GM18868 (cell line): ENCODE results near the gene IRX4.
"Not testable (repeated sequence)": the region's sequence is repeated elsewhere in the genome, so short reads cannot be mapped to it uniquely, and the experiment has no call there.

Experiments used
- ATAC-seq: cut with Tn5 transposase; IDR thresholded peaks from one replicate; pipeline ENCODE4 v1.9.1; 2021; ENCODE audit warnings: mild to moderate bottlenecking, moderate library complexity; ENCODE audit not compliant: unreplicated experiment

Gene IRX4

DNA sequence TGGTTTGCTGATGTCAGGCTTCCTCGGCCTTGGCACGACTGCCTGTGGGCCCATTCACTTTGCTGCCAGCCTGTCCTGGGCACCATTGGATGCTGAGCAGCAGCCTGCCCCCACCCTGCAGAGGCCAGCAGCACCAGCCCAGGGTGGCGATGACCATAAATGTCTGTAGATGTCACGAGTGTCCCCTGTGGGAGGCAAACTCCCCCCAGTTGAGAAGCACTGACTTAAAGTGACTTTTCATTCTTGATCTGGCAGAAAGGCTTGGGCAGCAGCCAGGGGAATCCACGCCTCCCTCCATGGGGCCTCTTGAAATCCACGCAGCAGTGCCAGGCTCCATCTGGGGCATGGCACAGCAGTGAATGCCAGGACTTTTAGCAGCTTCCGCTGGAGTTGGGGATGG, 21.8 kb downstream of the IRX4 start:
- ATAC-seq: no peak

- no peak for ATAC-seq
These were observed 22.6 kb downstream of the IRX4 start for GRCh38 chr5:1860021-1860610.

DNA sequence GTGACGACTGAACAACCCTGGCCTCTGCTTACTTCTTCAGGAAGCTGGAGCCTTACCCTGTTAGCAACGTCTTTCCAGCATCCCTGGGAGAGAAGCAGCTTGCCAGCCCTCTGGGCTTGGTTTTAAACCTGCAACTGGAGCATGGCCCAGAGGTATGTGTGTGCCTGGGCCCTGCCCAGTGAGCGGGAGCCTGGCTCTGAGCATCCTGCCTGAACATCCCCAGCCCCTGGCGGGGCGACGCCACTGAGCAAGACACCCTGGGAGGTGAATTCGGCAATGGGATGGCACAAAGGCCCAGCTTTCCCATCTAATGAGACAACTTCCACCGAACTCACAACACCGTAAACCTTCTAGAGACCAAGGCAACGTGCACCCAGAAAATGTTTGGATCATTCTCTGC, 23.6 kb downstream of the IRX4 start:
- no peak for ATAC-seq

GRCh38 chr5:1858436-1858835, 24.3 kb downstream of the IRX4 start:
- ATAC-seq: no peak

DNA sequence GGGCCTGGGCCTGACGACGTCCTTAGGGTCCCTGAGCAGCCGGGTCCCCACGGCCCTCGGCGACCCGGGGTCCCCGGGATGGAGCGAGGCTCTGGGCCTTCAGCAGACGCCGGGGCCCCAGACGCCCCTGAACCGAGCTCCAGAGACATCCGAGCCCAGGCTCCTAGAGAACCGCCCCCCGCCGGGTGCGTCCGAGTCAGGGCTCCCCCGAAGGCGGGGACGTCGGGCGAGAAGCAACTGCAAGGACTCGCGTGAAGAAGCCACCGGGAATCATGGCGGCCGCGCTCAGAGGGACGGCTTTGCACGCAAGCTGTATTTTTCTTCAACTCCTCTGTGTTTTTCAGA, 25.5 kb downstream of the IRX4 start:
- ATAC-seq: no peak

DNA sequence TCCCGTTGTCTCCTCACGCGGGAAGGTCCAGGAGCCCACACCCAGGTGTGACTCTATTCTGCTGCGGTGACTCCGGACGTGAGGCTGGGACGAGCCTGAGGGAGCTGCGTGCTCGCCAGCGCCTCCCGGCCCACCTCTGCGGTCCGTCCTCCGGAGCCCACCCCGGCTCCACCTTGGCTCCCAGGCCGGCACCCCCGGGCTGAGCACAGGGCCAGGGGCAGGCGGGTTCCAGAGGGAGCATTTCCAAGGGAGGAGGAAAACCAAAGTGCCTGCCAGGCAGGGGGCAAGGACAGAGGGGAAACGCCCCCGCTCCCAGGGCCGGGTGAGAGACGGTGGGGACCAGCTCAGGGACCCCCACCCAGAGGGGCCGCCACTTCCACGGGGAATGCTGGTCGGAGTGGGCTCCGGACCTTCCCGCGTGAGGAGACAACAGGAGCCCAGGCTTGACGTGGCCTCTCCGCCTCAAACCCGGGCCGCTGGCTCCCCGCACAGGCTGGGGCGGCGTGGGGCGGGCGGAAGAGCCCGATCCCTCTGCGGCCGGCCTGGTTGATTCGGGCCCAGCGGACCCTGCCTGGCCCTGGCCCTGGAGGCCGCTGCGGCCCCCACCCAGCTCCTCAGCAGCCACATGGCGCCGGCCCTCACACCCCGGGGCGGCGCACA, 26.0 kb downstream of the IRX4 start:
- ATAC-seq: no peak

DNA sequence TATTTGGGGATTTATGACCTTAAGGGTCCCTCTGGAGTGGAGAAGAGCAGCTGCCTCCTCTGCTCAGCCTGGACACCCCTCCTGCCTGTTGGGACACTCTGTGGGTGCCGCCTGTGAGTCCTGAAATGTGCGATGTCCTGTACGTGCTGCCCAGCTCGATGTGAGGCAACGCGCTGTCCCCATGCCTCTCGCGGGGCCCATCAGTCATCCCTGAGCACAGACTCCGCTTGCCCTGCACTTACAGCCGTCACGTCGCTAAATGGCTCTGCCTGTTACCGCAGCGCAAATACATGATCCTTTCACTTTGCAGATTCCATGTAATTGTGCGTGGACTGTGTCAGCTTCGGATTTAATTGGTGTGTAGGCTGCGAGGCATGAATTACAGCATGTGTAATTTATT, 27.1 kb downstream of the IRX4 start:
- ATAC-seq: no peak

DNA sequence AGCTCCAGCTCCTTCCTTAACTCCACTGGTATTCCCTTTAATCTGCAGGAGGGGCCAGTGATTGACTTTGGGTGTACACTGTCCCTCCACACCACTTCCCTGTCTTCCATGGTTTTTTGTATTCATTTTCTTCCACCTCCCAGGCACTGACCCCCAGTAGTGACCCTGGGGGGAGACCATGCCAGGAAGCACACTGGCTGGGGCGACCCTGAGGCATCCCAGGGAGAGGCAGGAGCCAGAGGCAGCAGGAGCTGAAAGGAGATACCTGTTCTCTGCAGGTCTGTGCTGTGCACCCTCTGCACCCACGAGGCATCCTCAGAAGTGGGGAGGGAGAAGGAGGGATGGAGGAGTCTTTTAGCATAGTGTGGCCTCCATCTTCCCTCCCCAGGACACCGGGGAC, 27.6 kb downstream of the IRX4 start:
- no peak for ATAC-seq

GRCh38 chr5:1853531-1853930, 29.2 kb downstream of the IRX4 start:
- no peak for ATAC-seq

DNA sequence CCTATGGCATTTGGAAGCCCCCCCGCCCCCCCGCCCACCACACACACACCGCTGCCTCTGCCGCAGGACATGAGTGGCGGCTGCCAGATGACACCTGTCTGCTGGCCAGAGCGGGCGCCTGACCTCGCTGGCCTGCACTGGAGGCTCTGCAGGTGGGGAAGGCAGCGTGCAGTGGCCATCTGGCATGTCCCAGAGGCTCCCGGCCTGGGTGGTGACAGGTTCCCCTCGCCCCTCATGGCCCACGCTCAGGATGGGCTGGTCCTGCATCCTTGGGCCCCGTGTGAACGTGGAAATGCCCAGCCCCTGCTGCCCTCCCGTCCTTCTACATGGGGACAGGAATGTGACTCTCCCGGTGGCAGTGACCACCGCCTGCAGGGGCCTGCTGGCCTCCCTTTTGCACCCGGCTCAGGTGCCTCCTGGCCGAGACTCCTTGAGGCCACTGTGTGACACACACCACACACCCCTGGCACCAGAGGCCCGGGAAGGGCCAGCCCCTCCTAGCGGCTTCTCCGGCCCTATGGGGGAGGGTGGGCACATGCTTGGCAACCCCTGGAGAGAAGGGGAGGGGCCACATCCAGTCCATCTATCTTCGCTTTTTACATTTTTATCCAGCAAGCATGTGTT, 30.3 kb downstream of the IRX4 start:
- ATAC-seq: no peak

DNA sequence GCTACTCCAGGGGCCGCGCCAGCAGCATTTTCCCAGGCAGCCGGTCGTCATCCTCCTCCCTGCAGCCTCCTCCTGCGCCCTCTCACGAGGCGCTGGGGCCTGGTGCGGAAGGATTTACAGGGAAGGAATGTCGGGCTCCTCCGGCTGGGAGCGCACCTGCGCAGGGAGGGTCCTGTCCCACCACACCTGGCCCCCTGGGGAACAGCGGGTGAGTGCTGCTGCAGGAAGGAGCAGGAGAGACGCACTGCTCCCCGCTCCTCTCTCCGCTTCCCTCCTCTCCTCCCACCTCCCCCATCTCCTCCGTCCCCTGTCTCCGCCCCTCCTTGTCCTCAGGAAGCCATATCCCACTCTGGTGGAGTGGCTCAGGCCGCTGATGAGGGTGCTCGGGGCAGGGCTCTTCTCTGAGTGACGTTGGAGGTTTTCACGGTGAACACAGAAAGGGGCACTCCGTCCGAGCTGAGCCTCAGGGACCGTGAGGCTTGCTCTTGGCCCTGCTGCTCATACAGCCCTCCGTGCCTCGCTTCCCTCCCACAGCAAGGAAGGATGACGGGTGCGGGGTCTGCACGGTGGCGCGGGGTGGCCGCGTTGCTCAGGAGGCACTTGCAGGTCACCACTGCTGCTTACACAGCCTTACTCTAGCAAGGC, 31.3 kb downstream of the IRX4 start:
- no peak for ATAC-seq

GRCh38 chr5:1850324-1851154, 32.2 kb downstream of the IRX4 start:
- ATAC-seq: no peak

- ATAC-seq: no peak
These were observed 35.1 kb downstream of the IRX4 start for GRCh38 chr5:1847611-1848010.

DNA sequence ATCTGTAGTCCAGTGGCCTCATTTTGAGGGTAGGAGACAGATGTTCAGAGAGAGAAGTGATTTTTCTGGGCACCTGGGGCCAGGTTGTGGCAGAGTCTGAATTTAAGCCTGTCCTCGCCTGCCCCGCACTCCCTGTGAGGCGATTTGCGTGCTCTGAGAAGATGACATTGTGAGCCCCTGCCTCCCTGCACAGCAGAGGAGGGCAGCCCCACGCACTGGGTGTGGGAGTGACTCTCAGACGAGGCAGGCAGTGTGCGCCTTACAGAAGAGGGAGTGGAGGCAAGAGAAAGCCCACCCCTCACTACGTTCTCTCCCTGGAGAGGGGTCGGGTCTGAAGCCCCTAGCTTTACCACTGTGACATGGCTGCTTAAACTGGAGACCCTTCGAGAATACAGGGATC, 35.7 kb downstream of the IRX4 start:
- no peak for ATAC-seq

- ATAC-seq: no peak
These were observed 36.1 kb downstream of the IRX4 start for GRCh38 chr5:1846583-1846982.

DNA sequence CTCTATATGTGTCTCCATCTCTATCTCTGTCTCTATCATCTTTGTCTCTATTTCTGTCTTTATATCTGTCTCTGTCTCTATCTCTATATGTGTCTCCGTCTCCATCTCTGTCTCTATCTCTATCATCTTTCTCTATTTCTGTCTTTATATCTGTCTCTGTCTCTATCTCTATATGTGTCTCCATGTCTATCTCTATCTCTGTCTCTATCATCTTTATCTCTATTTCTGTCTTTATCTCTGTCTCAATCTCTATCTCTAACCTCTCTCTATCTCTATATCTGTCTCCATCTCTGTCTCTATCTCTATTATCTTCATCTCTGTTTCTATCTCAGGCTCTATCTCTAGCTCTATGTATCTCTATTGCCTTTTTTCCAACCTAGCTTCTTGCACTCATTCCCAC, 37.0 kb downstream of the IRX4 start:
- no peak for ATAC-seq

GRCh38 chr5:1844708-1845436, 37.9 kb downstream of the IRX4 start:
- no peak for ATAC-seq

DNA sequence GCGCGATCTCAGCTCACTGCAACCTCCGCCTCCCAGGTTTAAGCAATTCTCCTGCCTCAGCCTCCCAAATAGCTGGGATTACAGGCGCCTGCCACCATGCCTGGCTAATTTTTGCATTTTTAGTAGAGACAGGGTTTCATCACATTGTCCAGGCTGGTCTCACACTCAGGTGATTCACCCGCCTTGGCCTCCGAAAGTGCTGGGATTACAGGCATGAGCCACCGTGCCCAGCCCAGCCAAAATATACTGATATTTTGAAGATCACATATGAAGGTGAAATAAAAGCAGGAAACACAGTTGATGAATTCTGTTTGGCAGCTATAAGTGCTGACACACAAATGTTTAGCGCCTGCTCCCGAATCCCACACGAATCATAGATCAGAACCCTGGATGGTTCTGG, 39.0 kb downstream of the IRX4 start:
- ATAC-seq: not testable (repeated sequence)

GRCh38 chr5:1842004-1842819, 40.5 kb downstream of the IRX4 start:
- ATAC-seq: no peak
